ENCODE measurements around the gene NLRP3.
"Not testable (repeated sequence)": the region's sequence is repeated elsewhere in the genome, so short reads cannot be mapped to it uniquely, and the experiment has no call there.

NLRP3 gene

DNA sequence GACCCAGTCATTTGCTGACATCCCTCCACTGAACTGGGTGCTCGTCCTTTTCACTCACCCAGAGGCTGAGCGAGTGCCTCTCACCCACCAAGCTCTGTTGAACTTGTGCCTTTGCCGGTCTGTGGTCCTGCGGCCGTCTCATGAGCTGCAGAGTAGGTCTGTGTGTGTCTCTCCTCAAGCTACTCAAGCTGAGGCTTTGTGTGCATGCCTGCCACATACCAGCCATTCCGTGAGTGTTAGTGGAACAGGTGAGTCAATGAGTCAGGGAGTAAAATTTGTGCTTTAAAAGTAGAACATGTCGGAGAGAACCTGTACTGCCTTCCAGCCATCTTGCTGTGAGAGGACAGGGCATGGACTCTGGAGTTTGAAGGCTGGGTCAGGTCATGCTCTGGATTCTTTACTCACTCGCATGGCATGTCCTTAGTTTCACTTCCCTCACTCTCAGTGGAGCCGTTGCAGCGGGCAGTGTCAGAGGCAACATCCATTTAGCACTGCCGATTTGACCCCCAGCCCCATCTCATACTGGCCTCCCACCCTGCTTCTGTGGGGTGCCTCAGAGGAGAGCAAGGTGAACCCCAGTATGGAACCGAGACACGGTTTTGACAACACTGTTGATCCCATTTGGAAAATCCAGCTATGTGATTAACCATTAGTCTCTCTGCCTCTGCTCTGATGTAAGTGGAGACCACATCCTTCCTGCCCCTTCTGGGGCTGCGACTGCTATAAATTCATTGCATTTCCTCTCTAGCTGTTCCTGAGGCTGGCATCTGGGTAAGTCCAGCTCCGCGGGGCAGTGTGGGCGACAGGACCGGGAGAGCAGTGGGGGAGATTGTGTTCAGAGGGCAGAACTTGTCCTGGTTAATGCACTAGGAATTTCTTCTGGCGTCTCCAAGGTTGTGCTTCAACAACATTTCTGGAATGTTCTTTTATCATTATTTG lies at the start of gene NLRP3:
TSS of gene NLRP3 (plus strand) at position 751 of the 939 bp plus-strand sequence. CDS start 2,628 bp downstream, outside the sequence.
- DNase-seq, result peak; percentile 47 to 54

DNA sequence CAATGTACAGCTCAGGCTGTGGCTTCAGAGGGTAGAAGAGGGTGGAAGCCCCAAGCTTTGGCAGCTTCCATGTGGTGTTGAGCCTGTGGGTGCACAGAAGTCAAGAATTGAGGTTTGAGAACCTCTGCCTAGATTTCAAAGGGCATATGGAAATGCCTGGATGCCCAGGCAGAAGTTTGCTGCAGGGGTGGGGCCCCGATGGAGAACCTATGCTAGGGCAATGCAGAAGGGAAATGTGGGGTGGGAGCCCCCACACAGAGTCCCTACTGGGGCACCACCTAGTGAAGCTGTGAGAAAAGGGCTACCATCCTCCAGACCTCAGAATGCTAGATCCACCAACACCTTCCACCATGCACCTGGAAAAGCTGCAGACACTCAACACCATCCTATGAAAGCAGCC lies 49.6 kb upstream of the NLRP3 start:
- DNase-seq, result not testable (repeated sequence)

DNA sequence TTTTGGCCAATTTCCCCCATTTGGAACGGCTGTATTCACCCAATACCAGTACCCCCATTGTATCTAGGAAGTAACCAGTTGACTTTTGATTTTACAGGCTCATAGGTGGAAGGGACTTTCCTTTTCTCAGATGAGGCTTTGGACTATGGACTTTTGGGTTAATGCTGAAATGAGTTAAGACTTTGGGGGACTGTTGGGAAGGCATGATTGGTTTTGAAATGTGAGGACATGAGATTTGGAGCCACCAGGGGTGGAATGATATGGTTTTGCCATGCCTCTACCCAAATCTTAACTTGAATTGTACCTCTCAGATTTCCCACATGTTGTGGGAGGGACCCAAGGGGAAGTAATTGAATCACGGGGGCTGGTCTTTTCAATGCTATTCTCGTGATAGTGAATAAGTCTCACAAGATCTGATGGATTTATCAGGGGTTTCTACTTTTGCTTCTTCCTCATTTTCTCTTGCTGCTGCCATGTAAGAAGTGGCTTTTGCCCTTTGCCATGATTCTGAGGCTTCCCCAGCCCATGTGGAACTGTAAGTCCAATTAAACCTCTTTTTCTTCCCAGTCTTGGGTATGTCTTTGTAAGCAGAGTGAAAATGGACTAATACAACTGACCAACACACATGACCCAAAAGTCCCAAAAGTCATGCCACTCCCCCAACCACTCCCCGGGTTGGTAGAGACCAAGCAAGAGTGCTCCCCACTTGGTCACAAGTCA lies 48.9 kb upstream of the NLRP3 start:
- no peak for DNase-seq

DNA sequence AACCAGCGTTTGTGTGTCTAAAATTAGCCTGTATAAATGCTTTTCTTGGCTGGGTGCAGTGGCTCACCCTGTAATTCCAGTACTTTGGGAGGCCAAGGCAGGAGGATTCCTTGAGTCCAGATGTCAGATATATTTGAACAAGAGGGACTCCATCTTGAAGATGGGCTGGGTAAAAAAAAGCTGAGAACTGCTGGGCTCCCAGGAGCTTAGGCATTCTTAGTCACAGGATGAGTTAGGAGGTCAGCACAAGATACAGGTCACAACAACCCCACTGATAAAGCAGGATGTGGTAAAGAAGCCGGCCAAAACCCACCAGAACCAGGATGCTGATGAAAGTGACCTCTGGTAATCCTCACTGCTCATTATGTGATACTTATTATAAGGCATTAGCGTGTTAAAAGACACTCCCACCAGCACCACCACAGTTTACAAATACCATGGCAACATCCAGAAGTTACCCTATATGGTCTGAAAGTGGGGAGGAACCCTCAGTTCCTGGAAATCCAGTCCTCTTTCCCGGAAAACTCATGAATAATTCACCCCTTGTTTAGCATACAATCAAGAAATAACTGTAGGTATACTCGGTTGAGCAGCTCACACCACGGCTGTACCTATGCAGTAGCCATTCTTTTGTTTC lies 48.1 kb upstream of the NLRP3 start:
- DNase-seq, result no peak

GRCh38 chr1:247368490-247369145 lies 47.4 kb upstream of the NLRP3 start:
- no peak for DNase-seq

- no peak for DNase-seq
Measured at GRCh38 chr1:247370786-247371732, 44.9 kb upstream of the NLRP3 start.

DNA sequence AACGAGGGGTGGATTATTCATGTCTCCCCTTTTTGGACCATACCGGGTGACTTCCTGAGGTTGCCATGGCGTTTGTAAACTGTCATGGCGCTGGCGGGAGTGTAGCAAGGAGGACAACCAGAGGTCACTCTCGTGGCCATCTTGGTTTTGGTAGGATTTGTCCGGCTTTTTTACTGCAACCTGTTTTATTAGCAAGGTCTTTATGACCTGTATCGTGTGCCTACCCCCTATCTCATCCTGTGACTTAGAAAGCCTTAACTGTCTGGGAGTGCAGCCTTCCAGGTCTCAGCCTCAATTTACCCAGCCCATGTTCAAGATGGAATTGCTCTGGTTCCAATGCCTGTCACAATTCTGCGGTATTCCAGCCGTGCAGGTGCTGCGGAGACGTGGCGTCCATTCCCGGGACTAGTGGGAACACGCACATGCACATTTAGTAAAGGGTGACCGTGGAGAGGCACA lies 44.1 kb upstream of the NLRP3 start:
- DNase-seq, result no peak

DNA sequence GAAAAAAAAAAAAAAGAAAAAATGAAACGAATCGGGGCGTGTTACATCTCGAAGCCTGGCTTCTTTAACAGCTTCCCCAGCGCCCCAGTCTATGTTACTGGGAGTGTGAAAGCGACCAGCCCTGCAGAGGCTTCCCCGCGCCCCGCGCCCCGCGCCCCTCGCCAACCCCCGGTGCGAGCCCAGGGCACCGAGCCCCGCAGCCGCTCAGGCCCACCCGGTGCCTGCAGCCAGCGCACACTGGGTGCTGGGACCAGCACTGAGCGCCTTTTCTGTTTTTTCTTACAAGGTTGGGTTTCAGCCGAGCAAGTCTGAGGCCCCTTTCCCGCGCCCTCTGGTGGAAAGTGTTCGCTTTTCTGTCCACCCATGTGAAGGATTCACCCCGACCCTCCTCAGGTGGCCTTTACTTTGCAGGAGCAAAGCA lies 42.2 kb upstream of the NLRP3 start:
- DNase-seq, result peak; percentile 72 to 73

GRCh38 chr1:247374651-247375334 lies 41.2 kb upstream of the NLRP3 start:
- DNase-seq, result not testable (repeated sequence)

DNA sequence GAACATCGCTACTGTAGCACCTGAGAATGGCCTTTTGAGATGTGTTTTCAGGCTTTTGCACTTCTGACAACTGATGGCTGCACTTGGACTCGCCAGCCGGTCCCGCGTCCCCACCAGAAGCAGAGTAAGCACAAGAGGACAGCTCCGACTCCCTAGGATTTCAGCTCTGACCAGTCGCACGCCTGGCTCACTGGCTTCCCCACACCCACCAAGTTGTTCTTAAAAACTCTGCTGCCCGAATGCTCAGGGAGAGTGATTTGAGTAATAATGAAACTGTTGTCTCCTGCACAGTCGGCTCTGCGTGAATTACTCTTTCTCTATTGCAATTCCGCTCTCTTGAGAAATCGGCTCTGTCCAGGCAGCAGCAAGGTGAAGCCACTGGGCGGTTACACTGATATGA lies 40.2 kb upstream of the NLRP3 start:
- DNase-seq, result no peak

- DNase-seq, result no peak
Measured at GRCh38 chr1:247376659-247377058, 39.3 kb upstream of the NLRP3 start.

DNA sequence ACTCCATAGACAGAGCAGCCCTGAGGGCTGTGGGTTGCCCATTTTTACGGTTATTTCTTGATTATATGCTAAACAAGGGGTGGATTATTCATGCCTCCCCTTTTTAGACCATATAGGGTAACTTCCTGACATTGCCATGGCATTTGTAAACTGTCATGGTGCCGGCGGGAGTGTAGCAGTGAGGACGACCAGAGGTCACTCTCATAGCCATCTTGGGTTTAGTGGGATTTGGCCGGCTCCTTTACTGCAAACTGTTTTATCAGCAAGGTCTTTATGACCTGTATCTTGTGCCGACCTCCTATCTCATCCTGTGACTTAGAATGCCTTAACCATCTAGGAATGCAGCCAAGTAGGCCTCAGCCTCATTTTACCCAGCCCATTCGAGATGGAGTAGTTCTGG lies 38.3 kb upstream of the NLRP3 start:
- DNase-seq, result not testable (repeated sequence)

DNA sequence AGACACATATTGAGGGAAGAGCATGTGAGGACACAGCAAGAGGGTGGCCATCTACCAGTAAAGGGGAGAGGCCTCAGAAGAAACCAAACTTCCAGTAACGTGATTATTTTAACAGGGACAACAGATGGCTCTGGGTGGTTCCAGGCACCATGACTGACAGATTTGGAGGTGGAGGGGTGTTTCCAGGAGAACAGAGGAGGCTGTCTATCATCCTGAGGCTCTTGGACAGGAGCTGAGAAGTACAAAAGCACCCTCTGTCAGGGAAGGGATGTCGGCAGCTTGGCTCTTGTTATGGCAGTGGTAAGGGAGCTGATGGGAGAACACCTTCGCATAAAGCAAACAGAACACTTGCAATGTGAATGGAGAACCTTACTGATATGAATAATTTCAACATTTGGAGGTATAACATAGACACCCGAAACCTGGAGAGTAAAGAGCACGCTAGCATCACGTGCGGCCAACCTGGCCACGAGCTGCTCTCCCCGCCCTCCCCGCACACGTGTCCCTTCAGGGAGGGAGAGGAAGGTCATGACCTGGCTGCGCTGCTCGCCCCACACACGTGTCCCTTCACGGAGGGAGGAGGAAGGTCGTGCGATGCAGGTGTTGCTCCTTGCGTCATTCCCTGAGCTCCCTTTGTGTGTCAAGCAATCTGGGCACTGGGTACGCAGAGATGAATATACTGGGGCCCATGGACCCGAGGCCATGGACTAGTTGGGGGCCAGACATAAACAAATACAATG lies 37.5 kb upstream of the NLRP3 start:
- no peak for DNase-seq

DNA sequence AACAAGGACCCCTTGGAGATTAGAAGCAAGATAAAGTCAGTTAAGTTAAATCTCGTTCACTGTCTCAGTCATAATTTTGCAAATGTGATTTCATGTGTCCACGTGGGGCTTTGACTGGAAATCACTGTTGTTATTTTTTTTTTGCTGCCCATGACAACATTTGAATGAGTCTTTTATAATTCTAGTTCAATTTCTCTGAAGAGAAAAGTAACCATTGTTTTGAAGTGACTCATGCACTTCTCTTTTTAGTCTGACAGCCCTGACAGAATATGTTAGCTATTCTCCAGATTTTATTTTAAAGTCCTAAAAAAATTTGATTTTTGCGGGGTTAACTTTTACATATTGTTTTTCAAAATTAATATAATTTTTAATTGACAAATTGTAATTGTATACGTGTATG lies 30.7 kb upstream of the NLRP3 start:
- no peak for DNase-seq

DNA sequence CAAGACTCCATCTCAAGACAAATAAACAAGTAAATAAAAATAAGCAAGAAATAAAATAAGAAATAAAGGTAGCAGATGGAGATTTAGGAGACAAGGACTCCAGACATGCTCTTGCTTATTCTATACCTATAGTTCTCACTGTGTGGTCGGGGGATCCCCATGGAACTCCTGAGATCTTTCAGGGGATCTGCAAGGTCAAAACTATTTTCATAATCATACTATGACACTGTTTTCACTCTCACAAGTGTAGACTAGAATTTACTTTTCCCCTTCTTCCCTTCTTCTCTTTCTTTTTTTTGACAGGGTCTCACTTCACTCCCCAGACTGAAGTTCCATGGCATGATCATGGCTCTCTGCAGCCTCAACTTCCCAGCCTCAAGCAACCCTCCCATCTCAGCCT lies 29.8 kb upstream of the NLRP3 start:
- peak in 1 of 2 experiments; percentile 30 for DNase-seq

DNA sequence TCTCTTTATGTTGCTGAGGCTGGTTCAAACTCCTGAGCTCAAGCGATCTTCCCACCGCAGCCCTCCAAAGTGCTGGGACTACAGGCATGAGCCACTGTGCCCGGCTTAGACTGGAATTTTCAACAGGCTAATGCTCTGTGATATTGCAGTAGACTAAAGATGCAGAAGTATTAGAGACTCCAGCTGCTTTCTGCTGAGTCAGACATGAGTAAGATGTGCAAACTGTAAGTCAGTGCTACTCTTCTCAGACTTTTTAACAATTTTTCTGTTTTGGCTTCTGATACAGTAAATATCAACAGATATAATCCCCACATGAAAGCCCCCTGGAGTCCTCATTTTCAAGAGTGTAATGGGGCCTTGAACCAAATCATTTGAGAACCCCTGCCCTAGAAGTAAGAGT lies 29.3 kb upstream of the NLRP3 start:
- no peak for DNase-seq

DNA sequence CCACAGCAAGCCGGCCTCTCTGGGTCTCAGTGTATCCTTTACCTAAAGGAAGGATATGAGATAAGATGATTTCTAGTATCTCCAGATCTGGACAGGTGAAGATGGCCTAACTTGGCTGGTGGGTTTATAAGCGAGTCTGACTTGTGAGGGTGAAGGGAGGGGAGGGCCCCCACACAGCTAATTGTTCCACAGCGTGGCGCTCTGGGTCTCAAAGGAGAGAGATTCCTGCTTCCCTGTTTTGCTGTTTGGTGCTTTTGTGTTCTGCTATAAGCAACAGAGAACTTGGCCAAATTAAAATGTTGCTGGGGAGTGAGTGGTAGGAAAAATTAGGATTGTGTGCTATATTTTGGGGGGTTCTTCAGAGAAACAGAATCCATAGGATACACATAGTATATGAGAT lies 28.9 kb upstream of the NLRP3 start:
- no peak for DNase-seq

DNA sequence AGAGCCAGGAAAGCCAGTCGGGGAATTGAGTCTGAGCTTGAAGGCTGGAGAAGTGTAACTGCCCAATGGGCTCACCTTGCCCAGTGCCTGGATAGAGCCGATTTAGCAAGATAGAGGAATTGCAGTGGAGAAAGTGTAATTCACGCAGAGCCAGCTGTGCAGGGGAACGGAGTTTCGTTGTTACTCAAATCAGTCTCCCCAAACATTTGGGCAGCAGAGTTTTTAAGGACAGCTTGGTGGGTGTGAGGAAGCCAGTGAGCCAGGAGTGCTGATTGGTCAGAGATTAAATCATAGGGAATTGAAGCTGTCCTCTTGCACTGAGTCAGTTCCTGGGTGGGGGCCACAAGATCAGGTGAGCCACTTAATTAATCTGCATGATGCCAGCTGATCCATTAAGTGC lies 28.4 kb upstream of the NLRP3 start:
- no peak for DNase-seq

DNA sequence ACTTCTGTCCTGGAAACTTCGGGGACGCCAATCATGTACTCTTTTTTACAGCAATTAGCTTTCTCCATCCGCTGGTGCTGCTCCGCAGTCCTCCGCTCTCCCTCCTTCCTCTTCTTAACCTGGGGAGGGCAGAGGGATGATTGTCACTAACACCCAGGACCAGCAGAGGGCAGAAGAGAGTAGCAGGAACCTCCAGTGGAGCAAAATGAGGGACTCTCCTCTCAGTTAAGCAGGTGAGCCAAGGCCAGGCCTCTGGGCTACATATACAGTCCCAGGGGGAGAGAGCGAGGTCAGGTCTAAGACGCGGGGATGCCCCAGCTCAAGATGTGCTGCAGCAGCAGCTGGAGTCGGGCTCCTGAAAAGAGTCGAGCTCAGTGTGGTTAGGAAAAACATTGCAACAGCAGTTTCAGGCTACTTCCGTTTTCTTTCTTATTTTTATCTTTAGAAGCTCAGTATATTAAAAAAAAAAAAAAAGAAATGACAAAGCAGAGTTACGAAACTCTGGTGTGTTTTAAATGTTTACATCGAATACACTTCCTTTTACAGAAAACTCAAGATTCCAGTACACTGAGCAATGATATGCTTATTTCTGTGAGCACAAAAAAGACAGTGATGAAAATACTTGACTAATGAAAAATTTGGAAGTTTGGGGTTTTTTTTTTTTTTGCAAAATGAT lies 25.7 kb upstream of the NLRP3 start:
- DNase-seq, result peak; percentile 90

DNA sequence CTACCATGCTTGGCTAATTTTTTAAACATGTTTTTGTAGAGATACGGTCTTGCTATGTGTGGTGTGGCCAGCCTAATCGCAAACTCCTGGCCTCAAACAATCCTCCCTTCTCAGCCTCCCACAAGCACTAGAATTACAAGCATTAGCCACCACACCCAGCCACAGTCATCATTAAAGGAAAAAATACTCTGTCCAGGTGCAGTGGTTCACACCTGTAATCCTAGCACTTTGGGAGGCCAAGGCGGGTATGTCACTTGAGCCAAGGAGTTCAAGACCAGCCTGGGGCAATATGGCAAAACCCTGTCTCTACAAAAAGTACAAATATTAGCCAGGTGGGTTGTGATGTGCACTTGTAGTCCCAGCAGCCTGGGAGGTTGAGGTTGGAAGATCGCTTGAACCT lies 25.0 kb upstream of the NLRP3 start:
- no peak for DNase-seq

Data from activated T-cell treated with anti-CD3 and anti-CD28 coated beads, Interleukin-2, amount 50 U/mL, for 48 hours (primary cell).